ENCODE results near the gene VPS54.

Gene VPS54

DNA sequence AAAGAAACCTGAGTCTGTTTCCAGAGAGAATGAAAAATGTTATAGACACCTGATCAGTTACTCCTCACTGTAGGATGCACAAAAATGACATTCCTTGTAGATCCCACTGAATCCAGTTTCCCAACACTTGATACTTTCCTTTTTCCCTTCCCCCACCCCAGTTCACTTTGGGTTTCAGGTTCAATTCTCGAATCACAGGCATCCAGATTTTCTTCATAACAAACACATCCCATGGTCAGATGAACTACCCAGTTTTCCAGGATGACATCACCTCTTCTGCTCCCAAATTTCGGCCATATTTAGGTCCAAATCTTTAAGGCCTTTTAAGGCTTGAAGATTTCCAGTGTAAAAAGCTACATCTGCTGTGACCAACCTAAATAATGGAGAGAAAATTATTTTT, 126.1 kb downstream of the VPS54 start:
- no peak for DNase-seq

DNA sequence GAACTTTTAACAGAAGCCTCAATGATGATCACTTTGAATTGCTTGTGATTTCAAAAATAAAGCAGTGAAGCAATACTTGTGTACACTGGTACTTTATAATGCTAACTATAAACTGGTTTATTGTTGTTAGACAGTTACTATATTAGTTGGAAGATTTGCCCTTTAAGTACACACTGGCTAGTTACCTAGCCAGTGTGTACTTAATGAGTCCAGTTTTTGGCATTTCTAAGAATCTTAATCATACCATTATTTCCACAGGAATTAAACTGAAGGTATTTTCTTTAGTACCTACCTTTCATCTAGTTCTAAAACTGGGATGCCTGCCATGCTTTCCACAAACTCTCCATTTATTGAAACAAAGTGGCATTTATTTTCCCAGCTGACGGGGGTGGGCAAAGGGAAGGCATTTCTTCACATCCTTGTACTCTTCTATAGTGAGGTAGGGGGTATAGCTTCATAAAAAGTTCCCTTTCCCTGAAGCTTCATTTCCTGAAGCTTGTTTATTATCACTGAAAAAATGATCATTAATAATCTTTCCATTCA, 127.7 kb downstream of the VPS54 start:
- no peak for DNase-seq

DNA sequence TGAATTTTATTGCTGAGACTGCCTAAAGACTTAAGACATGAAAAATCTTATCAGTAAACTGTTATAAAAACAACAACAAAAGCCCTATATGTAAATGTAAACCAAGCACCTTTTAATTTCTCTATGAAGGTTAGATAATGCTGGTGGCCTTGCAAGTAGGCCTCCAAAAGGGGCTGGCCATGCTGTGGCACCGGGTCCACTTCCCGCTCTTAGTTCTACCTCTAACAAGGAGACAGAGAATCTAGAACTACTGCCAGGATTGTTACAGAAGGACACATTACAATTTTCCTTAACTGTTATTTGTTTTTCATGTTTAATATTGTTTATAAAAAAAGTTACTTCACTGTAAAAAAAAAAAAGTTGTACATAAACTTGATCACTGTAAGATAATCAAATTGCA, 128.6 kb downstream of the VPS54 start:
- DNase-seq: no peak

DNA sequence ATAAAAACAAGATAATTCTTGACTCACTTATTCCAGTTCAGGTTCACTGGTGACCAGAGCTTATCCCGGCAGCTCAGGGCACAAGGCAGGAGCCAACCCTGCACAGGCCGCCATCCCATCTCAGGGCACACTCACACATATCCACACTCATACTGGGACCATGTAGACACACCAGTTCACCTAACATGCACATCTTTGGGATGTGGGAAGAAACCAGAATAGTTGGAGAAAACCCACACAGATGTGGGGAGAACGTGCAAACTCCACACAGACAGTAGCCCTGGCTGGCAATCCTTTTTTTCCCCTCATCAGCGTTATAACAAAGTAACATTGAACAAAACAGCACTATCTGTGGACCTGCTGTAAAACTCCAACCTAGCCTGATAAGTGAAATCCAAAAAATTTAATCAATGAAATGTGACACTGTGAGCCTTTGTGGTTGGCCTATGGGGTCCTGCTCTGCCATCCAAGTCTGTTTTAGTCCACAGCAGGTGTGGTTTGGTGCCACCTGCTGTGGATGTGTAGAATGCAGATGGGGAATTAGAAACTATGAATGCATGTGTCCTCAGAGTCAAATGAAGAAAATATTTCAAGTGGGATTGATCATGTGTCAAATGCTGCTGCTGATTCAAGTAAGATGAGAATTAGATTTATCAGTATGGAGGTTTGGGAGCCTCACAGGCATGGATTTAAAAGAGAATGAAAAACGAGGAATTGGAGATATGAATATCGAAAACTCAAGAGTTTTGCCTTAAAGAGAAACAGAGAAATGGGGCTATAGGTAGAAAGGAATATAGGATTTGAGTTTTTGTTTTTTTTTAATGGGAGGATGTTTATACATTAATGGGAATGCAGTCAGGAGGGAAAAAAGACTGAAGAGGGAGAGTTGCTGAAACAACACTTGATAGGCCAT, 130.5 kb downstream of the VPS54 start:
- DNase-seq: peak; percentile 47 to 49

DNA sequence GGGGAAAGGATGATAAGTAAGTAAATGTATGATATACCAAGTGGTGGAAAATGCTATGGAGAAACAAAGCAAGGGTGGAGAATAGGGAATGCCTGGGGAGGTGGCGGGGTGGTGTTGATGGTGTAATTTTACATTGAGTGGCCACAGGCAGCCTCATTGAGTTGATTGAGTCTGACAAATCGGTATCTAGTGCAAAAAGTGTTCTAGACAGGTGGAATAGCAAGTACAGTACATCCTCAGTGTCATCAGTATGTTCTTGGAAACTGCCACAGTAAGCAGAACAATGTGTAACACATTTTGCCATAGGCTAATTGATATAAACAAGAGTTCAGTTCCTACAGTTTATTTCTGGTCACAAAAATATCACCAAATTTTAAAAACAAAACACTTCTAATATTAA, 131.2 kb downstream of the VPS54 start:
- DNase-seq: no peak

DNA sequence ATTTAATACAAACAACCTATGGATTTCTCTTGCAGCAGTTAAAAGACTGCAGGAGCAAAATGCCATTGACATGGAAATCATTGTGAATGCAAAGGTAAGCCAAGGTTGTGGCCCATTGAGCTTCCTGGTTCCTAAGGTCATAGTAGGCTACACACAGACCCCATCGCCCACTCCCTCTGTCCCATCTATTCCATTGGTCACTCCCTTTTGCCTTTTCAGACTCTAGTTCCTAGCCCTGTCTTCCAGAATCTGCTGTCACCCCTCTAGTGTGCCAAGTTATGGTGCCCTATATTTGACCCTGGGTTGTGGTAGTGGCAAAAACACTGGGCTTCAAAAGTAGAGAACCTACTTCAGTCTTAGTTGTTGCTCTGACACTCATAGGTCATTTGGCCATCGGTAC, 132.8 kb downstream of the VPS54 start:
- no peak for DNase-seq

DNA sequence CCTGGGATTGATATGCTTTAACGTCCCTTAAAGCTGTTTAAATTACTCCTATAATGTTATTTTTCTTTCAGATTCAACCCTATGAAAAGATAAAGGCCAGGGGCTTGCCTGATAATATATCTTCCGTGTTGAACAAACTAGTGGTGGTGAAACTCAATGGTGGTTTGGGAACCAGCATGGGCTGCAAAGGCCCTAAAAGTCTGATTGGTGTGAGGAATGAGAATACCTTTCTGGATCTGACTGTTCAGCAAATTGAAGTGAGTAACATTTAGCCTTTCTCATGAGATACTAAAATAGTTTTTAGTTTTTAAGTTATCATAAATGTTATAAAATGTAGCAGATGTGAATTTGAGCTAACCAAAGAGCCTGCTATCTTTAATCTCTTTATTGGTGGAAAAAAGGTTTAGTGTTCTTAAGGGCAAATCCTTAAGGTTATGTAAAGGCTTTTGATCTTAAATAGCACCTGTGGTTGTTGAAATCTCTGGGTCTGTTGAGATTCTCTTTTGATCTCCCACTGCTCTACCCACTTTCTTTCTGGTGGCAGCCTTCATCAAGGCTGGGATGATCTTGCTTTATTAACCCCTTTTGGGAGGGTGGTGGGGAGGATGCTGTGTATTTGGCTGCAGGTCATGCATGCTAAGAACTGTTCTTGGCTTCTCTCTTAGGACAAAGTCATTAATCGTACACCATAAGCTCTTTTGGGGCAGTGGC, 136.7 kb downstream of the VPS54 start:
- no peak for DNase-seq

DNA sequence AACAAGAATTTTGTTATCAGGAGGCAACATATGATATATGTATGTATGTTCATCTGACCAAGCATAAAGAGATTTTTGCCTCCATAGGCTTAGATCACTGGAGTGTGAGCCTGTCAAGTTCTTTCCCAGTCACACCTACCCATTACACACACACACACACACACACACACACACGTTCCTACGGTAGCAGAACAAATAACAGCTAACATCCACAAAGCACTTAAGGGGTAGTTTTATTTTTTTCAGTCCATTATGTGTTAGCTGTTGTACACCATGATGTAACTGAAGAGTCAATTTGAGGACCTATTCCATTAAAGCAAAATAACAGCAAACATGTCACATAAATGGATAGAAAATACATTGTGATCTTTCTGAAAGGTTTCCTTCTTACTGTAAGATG, 138.0 kb downstream of the VPS54 start:
- DNase-seq: no peak

DNA sequence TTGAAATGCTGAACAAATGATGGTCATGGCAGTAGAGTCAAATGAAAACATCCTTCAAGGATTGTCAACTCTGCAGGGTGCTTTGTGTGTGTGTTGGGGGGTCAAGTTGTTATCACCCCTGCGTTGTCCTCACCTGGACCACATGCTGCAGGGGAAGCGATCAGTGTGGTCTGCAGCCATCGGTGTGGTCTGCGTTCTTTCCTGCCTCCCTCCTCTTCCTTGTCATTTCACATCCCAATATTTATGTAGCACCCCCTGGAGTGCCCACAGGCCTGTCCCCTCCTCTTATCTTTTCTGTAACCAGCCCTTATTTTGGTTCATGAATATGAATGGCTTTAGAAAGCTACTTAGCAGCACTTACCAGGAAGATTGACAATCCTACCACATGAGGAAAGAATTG, 138.6 kb downstream of the VPS54 start:
- no peak for DNase-seq

DNA sequence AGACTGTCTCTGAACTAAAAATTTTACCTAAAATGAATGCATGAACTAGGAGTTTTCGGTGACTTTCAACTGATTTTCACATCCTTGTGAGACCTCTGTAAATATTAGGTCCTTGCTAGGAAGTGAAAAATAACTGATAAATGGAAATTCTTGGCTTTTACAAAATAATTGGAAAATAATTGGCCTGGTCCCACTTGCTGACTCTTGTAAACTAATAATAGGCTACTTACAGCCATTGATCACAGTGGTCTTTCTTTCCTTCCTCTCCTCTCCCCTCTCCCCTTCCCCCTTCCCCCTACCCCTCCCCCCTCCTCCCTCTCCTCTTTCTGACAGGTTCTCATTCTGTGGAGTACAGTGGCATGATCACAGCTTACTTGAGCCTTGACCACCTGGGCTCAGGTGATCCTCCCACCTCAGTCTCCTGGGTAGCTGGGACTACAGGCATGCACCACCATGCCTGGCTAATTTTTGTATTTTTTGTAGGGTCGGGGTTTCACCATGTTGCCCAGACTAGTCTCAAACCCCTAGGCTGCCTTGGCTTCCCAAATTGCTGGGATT, 139.3 kb downstream of the VPS54 start:
- no peak for DNase-seq

DNA sequence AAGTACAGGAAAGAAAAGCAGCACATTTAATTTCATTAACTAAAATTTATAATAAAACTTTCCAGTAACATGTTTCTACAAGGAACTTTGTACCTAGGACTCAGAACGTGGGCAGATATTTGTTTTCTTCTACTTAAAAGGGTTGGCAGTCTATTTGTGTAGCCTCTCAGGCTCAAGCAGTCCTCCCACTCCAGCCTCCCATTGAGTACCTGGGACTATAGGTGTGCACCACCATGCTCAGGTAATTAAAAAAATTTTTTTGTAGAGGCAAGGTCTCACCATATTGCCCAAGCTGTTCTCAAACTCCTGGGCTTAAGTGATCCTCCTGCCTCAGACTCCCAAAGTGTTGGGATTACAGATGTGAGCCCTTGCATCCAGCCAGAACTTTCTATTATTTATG, 140.7 kb downstream of the VPS54 start:
- no peak for DNase-seq

DNA sequence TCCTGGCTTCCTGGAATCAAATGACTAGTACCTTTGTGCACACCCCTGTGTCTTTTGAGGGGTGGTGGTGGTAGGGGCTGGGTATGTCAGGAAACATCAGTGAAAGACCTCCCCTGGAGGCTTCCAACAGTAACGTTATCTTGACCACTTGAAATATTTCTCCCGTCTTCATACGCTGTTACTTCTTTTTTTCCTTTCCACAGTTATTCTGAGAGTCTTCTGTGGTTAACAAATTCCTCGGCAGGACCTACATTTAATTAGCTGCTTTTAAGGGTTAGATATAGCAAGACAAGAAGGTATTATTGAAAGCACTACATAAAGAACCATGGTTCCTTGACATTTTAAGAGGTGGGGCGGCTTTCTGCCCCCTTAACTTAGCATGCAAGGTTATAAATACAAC, 142.9 kb downstream of the VPS54 start:
- no peak for DNase-seq

DNA sequence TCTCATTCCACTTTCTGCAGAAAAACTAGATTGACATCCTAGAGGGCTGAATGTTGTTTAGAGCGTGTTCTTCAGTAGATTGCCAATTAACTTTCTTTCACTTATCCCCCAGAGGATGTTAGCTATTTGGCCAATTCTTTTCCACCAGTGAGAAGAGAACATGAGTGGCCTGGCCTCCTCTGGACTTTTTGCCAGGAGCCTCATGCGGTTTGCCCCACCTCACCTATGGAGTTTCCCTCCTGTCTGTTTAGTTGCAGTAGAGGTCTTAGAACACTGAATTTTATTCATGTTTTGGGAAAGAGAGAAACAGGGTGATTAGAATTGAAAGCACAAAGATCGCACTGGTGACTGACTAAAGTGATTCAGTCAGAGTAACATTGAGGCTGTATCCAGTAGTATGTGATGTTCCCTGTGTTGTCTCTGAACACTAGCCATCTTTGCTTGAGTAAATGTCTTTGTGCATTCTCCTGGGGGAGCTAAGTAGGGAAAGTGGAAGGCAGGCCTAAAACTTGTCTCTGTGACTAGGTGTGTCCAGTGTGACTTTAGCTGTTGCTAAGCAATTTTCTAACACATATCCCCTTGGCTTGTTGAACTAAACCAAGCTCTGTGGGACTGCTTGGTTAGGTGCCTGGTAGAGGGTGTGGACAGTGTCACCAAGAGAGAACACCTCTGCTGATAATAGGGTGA, 143.5 kb downstream of the VPS54 start:
- DNase-seq: no peak

DNA sequence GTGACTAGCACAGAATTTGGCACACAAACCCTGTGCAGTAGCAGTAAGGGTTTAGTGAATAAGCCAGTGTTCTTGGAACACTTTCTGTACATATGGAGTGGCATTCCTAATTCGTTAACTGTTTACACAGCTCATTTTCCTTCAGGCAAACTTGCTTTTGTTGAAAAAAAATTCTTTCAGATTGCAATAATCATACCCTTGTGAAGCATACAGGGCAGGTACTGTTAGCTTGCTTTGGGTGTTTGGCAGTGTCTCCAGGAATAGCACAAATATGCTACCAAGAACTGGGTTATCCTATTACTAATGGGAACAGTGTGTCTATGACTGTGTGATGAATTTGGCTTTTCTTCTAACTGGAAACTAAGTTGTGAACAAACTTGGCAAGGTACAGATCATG, 144.1 kb downstream of the VPS54 start:
- no peak for DNase-seq

DNA sequence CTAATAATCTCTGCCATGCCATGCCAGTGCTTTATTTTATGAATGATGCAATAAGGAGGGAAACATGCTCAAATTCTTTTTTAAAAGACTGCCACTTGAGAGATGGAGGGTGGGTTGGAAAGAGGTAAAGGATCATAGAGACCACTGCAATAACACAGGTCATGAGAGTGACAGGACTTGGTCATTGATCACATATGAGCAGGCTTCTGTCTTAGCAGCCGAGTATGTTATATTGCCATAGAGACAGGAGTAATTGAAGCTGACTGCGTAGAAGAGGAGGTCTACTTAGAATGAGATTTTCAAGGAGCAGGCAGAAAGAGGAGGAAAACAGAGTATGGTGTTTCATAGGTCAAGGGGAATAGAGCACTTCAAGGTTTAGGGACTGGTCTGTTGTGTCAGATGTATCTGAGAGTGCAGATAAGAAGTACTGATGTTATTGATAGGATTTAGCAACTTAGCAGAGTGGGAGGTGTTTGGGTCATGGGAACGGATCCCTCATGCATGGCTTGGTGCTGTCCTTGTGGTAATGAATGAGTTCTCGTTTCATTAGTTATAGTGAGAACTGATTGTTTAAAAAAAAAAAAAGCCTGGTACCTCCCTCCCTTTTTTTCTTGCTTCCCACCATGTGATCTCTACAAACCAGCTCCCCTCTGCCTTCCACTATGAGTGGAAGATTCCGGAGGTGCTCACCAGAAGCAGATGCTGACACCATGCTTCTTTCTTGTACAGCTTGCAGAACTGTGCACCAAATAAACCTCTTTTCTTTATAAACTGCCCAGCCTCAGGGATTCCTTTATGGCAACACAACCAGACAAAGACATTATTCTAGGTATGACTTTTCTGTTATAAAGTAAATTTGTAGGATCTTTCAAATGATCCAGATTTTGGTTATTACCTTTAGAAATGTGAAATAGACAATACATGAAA, 144.8 kb downstream of the VPS54 start:
- DNase-seq: no peak

DNA sequence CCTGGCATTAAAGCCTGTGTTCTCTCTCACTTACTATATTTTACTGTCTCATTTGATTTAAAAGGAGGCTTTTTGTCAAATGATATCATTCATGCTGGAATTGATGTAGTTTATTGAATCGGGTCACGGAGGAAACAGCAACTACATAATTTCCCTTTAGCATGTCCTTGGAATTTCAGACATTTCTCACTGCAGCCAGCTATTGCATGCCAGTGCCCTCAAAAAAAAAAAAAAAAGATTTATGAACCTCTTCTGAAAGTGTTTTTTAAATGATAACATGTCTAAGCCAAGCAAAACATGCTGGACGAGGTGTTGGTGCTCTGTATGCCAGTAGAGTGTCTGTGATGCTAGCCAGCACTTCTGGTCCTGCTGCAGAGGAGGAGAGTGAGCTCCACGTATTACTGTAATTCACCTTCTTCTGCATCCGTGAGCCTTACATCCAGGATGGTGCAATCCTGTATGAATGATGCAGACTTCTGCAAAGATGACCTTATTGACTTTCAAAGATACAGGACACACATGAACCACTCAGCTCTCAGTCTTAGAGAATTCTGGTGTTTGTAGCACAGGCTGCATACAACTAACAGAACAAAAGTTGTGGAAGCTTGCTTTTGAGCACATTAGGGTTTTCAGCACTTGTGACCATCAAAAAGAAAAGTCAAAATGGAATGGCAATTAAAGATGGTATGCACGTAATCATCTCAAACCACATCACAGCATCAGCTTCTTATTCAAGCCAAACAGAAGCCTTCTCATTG, 146.5 kb downstream of the VPS54 start:
- DNase-seq: no peak

DNA sequence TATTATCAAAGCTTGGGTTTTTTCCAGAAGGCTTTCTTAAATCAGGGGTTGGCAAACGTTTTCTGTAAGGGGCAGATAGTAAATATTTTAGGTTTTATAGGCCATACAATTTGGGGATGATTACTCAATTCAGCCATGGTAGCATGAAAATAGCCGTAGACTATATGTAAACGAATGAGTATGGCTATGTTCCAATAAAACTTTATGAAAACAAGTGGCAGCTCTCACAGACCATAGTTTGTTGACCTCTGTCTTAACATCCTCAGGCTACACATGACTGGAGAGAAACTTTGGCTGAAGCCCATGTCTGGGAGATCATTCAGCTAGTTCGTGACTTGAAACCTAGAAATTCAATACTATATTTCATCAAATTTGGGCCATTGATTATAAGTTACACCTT, 147.4 kb downstream of the VPS54 start:
- DNase-seq: no peak

DNA sequence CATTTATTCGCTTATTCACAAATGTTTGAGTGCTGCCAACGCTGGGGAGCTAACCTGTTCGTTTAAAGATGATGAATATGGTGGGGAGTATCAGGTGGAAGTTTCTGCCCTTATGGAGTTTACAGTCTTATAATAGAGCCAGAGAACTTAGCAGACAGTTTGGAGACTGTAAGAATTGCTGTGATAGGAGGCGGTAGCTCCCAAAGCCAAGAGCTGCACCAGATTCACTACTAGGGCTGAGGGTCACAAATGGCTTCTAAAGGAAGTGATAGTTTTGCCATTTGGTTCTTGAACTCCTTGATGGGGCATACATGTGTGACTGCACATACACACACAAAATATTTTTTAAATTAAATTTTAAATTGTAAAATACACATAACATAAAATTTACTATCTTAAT, 148.5 kb downstream of the VPS54 start:
- DNase-seq: no peak

DNA sequence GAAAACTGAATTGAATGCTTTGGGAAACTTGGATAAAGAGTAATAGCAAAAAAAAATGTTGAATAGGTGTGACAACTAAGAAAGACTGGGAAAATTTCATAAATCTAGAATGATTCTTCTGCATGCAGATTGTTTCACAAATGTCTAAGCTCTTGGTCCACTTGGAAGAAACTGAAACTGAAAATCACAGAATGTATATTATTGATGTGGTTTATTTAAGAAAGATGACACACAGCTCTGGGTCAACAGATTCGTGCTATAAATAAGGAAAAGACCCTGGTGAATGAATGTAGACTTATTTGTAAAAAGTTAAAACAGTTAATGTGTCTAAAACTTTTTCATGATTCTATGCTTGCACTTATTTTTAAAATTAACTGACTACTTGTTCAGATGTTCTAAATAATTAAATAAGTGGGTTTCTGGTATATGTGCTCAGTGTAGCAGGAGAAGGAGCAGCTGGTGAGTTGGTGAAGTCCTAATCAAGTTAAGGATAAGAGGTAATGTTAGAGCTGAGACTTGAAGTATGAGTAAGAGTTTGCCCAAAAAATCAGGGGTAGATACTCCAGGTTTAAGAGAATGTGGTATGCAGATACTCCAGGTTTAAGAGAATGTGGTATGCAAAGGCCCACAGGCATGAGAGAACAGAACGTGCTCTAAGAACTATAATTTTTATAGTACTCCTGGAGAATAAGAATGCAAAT, 153.1 kb downstream of the VPS54 start:
- no peak for DNase-seq

DNA sequence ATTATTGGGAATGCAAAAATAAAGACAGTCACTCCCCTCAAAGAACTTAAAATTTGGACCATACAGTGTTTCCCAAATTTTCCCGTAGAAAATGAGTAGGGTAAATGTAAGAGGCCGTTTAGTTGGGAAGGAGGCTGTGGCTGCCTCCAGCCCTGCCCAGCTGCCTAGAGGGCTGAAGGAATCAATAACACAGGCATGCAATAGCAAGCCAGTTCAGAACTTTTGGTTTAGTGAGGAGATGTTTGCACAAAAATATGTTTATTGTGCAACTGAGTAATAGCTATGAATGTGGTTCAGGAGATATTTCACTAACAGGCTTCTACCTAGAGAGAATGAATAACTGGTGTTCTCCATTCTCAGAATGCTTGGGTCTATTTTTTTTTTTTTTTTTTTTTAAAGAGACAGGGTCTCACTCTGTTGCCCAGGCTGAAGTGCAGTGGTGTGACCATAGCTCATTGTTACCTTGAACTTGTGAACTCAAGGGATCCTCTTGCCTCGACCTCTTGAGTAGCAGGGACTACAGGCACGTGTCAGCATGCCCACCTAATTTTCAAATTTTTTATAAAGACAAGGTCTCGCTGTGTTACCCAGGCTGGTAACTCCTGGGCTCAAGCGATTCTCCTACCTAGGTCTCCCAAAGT, 153.9 kb downstream of the VPS54 start:
- DNase-seq: no peak
